Omental fat pad (tissue), 4 donors: ENCODE measurements around the gene C11orf86. TPM values are rescaled to one million over a fixed set of nuclear protein-coding genes. Genes with fewer than 3 reads are reported as not detected.

ENCODE experiments used
- ATAC-seq: fragments of 150-250 bp; one replicate; pipeline ENCODE4 v1.9.1; 2016; ENCODE audit warnings: mild to moderate bottlenecking, moderate library complexity; ENCODE audit not compliant: low FRiP score
- DNase-seq: peaks from one replicate; pipeline ENCODE4 v3.0.0-alpha.2; 2019; ENCODE audit warnings: low spot score
- total RNA-seq, 4 donors: library from RNA; depleted of rRNA; stranded (reverse); fragments of >200 nt; gene quantifications; one replicate each; pipeline ENCODE4 v1.1.0, GENCODE V29; 2016
- TF ChIP-seq, protein P1 (sequence below), 3 donors: fragments of 450-650 bp; IDR thresholded peaks; one replicate each; pipeline ENCODE4 v1.5.1; 2016 to 2017; ENCODE audit warnings: antibody characterized with exemption in 3 of 3, mild to moderate bottlenecking in 3 of 3, moderate library complexity in 2 of 3

C11orf86 gene
- total RNA-seq, 4 donors from 2014 or later = not detected

DNA sequence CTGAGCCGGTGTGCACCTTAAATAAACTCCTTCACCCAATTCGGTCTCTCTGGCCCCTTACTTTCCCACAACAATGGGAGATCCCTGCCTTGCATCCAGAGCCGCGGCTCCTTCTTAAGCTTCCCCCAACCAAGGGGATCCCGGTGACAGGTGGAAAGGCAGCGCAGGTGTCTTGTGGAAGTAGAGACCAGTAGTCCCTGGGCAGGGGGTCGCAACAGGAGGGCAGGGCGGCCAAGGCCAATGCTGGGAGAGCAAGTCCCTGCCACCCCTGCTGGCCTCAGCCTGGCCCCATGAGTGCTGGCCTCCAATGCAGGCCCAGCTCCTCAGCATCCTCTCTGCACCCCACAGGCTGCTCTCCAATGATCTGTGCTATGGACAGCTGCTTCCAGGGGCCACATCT is 39.9 kb downstream of the C11orf86 start:
- DNase-seq = no peak
- no peak for ATAC-seq
- TF ChIP-seq, protein P1, sequence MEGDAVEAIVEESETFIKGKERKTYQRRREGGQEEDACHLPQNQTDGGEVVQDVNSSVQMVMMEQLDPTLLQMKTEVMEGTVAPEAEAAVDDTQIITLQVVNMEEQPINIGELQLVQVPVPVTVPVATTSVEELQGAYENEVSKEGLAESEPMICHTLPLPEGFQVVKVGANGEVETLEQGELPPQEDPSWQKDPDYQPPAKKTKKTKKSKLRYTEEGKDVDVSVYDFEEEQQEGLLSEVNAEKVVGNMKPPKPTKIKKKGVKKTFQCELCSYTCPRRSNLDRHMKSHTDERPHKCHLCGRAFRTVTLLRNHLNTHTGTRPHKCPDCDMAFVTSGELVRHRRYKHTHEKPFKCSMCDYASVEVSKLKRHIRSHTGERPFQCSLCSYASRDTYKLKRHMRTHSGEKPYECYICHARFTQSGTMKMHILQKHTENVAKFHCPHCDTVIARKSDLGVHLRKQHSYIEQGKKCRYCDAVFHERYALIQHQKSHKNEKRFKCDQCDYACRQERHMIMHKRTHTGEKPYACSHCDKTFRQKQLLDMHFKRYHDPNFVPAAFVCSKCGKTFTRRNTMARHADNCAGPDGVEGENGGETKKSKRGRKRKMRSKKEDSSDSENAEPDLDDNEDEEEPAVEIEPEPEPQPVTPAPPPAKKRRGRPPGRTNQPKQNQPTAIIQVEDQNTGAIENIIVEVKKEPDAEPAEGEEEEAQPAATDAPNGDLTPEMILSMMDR (IDR thresholded peaks at IDR 0.05) = no peak

DNA sequence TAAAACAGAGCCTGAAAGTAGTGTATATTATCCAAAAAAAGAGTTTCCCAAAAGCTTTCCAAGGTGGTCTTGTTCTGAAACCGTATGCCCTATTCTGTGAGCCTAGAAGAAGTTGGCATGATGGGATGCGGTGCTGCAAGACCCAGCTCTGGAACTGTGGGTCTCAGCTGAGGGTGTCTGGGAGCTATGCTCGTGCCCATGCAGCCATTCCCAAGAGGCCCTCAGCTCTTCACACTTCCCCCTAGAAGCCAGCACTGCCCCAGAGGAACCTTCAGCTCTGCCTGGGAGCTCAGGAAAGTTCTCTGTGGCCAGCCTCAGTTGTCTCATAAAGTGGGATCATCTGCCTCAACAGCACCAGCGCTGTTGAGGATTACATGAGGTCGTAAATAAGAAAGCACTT is 41.4 kb downstream of the C11orf86 start:
- DNase-seq = no peak
- no peak for ATAC-seq
- TF ChIP-seq, protein P1 (IDR thresholded peaks at IDR 0.05) = no peak

DNA sequence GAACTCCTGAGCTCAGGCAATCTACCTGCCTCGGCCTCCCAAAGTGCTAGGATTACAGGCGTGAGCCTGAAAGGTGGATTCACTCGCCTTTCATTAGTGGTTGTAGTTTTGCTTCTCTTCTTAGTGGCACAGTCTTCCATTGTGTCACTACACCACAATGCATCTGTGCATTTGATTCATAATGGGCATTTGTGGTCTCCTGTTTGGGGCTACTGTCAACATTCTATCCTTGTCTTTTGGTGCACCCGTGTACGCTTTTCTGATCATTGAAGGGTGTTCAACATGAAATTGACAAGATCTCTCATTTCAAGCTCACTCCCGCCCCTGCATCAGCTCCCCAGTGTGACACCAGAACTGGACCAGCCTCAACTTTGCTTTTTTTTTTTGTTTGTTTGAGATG is 45.8 kb downstream of the C11orf86 start:
- ATAC-seq = no peak
- TF ChIP-seq, protein P1 (IDR thresholded peaks at IDR 0.05) = no peak
- DNase-seq = no peak

DNA sequence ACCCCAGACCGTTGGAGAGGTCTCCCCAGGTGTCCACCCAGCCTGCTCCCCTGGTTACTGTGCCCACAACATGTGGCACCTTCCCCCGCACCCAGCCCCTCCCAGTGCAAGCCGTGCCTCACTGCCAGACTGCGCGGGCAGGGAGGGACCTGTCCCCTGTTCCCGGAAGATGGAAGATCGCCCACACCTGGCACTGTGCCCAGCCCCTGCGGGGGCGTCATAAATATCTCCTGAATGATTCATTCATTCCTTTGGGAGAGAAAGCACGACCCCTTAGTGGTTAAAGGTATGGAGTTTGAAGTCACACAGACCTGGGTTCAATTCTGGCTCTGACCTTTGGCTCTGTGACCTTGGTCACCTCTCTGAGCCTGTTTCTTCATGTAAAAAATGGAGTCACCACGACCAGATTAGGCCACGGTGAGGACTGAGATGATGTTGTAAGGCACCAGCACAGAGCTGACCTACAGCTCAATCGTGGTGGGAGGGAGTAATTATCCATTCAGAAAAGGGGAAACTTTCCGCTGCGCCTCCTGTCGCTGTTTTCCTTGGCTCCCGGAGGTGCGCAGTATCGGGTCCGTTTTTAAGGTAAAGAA is 47.3 kb downstream of the C11orf86 start:
- ATAC-seq (peak; percentile 77), DNase-seq (peak; percentile 36)
- TF ChIP-seq, protein P1 (IDR thresholded peaks at IDR 0.05) = no peak

DNA sequence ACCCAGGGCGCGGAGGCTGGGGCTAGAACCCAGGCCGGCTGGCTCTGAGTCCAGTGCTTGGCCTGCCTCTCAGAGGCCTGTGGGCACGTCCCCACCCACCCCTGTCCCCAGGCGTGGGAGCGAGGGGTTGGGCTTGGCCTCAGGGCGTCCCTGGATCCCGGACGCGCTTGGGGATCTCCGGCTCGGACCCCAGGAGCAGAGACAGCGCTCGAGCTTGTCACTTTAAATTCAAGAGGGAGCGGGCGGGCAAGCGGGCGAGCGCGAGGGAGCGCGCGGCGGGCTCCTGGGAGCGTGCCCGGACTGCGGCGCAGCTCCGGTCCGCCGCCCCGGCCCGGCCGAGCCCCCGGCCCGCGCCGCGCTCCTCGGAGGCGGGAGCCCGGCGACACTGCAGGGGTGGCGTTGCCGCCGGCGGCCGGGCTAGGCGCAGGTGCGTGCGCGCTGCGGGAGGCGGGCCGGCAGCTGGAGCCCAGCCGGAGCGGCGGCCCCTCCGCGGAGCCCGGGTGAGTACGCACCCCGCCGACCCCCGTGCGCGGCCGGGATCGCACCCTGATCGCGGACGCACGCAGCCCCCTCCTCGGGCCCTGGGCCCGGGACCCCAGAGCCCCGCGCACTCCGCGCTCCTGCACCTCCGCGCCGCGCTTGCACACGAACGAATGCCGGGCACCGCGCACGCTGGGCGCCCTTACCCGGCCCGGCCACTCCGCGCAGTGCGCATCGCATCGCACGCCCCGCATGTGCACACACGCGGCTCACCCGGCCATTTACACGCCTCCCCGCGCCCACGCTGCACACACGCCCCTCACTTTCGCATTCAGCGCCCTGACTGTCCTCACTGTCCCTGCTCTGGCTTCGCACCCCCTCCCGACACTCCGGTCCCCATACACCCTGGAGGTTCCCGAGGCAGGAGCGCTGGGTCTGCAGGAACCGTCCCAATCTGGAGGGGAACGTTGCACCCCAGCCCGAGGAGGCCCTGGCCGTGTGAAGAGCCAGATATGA is 48.2 kb downstream of the C11orf86 start, which contains the start of gene SYT12:
Gene SYT12, plus strand, starts transcription at position 174 of the 996 bp plus-strand sequence. CDS start 7,011 bp downstream, outside the sequence.
- no peak for ATAC-seq
- TF ChIP-seq, protein P1 (IDR thresholded peaks at IDR 0.05) = no peak
- no peak for DNase-seq

DNA sequence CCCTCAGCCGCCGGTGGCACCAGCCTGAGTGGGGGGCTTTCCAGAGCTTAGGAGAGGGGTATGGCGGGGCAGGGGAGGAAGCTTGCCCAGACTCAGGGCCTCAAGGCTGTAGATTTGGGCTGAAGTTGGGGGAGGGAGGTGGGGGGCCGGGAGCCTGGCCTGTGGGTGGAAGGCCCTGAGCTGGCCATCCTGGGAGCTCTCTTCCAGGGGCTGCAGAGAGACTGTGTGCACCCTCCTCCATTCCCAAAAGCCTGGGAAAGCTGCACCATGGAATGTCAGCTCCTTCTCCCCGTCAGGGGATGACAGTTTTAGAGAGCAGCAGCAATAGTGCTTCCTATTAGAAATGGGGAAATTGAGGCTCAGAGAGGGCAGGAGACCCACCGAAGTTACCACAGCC is 48.9 kb downstream of the C11orf86 start:
- no peak for ATAC-seq
- TF ChIP-seq, protein P1 (IDR thresholded peaks at IDR 0.05) = no peak
- no peak for DNase-seq
